K562 (cell line): ENCODE results near the gene SDCCAG8. TPM values are rescaled to one million over a fixed set of nuclear protein-coding genes. Genes with fewer than 3 reads are reported as not detected.

Experiments used
- ATAC-seq: fragments of 200-7000 bp; cut with Tn5 transposase; 3 replicates; pipeline ENCODE4 v1.9.1; 2020; ENCODE audit warnings: moderate library complexity
- BruUV-seq: library from RNA; stranded (reverse); fragments of 400-500 nt; replicated peaks from 2 replicates; lab custom pipeline; 2021; lab: Mats Ljungman, UMichigan
- CTCF ChIA-PET: fragments of 300-600 bp; formaldehyde crosslinking; extraction: SDS; loops from one replicate; lab custom pipeline; 2021; ENCODE audit warnings: low intra/inter-chr PET ratio; lab: Yijun Ruan, JAX
- POLR2A ChIA-PET: fragments of 300-600, 350-650 bp; sonication (Branson Sonifier 250); formaldehyde crosslinking; extraction: SDS; loops from one replicate; lab custom pipeline; 2021; ENCODE audit warnings: antibody characterized with exemption, inconsistent platforms; lab: Yijun Ruan, JAX
- DNase-seq, 4 experiments: peaks; one replicate each; pipeline versions ENCODE4 v3.0.0 to v3.0.0-alpha.2; 2011 to 2018; ENCODE audit warnings: low spot score in 3 of 4, mixed read lengths in 3 of 4; ENCODE audit errors: extremely low read depth in 1 of 4
- FAIRE-seq: peaks from 2 replicates; lab custom pipeline; 2011; peaks lifted over from hg19 to GRCh38; lab: Jason Lieb, UNC
- H2AFZ ChIP-seq: 2 replicates; pipeline ENCODE4 v1.6.0; 2011; ENCODE audit warnings: low read depth, low read length, control low read depth, inconsistent platforms
- H3K27ac ChIP-seq: fragments of 200-600 bp; 3 replicates; pipeline ENCODE4 v1.8.0; 2011; ENCODE audit warnings: low read depth, mild to moderate bottlenecking, control low read depth, inconsistent platforms, low read length, moderate library complexity, mixed read lengths; ENCODE audit errors: extremely low read depth
- H3K27me3 ChIP-seq, 2 experiments: fragments of 300-600 bp in 1 of 2; 2 replicates in 1 of 2; 3 replicates in 1 of 2; pipeline versions ENCODE4 v1.6.0 to v1.8.0; 2011; ENCODE audit warnings: inconsistent platforms in 2 of 2, low read length in 2 of 2, mild to moderate bottlenecking in 1 of 2, mixed read lengths in 1 of 2, moderate library complexity in 1 of 2; ENCODE audit not compliant: control insufficient read depth in 2 of 2, insufficient read depth in 2 of 2
- H3K36me3 ChIP-seq: fragments of 300-600 bp; 3 replicates; pipeline ENCODE4 v1.8.0; 2011; ENCODE audit warnings: mild to moderate bottlenecking, low read length, inconsistent platforms; ENCODE audit not compliant: control insufficient read depth, insufficient read depth
- H3K4me1 ChIP-seq, 2 experiments: fragments of 200-600 bp in 1 of 2; replicated peaks in 1 of 2; 2 replicates in 1 of 2; 3 replicates in 1 of 2; pipeline versions ENCODE4 v1.5.1 to v1.8.0; 2011; ENCODE audit warnings: inconsistent platforms in 2 of 2, low read length in 2 of 2, mild to moderate bottlenecking in 1 of 2, mixed read lengths in 1 of 2, moderate library complexity in 1 of 2; ENCODE audit not compliant: control insufficient read depth in 2 of 2, insufficient read depth in 2 of 2
- H3K4me2 ChIP-seq: 2 replicates; pipeline ENCODE4 v1.6.1; 2011; ENCODE audit warnings: low read length, control low read depth, inconsistent platforms, mixed read lengths; ENCODE audit not compliant: insufficient read depth
- H3K4me3 ChIP-seq: fragments of 200-600 bp; sonication (generic), shearing (Covaris generic); 2 replicates; pipeline ENCODE4 v1.5.1; 2016; ENCODE audit warnings: control low read depth, inconsistent platforms
- H3K79me2 ChIP-seq: fragments of 200-600 bp; 3 replicates; pipeline ENCODE4 v1.8.0; 2011; ENCODE audit warnings: low read length, inconsistent platforms; ENCODE audit not compliant: control insufficient read depth, insufficient read depth
- H3K9ac ChIP-seq, 2 experiments: 2 replicates each; pipeline versions ENCODE4 v1.6.0 to v1.6.1; 2011; ENCODE audit warnings: low read depth in 2 of 2, low read length in 2 of 2, control low read depth in 1 of 2, inconsistent platforms in 1 of 2, mild to moderate bottlenecking in 1 of 2, mixed read lengths in 1 of 2; ENCODE audit not compliant: insufficient read depth in 1 of 2
- H3K9me1 ChIP-seq: one replicate; pipeline ENCODE4 v1.6.0; 2011; ENCODE audit warnings: inconsistent platforms, mild to moderate bottlenecking, low read length, moderate library complexity; ENCODE audit not compliant: control insufficient read depth, insufficient read depth
- H3K9me3 ChIP-seq: replicated peaks from 2 replicates; pipeline ENCODE4 v1.5.1; 2011; ENCODE audit warnings: low read depth, low read length, inconsistent platforms; ENCODE audit not compliant: control insufficient read depth, insufficient read depth
- H4K20me1 ChIP-seq: replicated peaks from 2 replicates; pipeline ENCODE4 v1.6.1; 2011; ENCODE audit warnings: low read length, inconsistent platforms, mixed read lengths; ENCODE audit not compliant: control insufficient read depth, insufficient read depth
- CBX3 ChIP-seq, 2 experiments: IDR thresholded peaks; 1 replicate in 1 of 2; 2 replicates in 1 of 2; pipeline ENCODE4 v1.6.1; 2012; ENCODE audit warnings: inconsistent platforms in 2 of 2, low read length in 2 of 2, borderline replicate concordance in 1 of 2, control low read depth in 1 of 2
- CEBPG ChIP-seq, 3 experiments: fragments of 200-800 bp in 1 of 3; sonication (Bioruptor generic) in 1 of 3; sonication (generic) in 1 of 3; formaldehyde crosslinking in 1 of 3; IDR thresholded peaks in 2 of 3; conservative IDR thresholded peaks in 1 of 3; 2 replicates each; pipeline versions ENCODE4 v1.6.1 to v1.8.0; 2016 to 2022; ENCODE audit warnings: missing compliant biosample characterization in 2 of 3, missing genetic modification characterization in 2 of 3, mild to moderate bottlenecking in 1 of 3, missing genetic modification reagents in 1 of 3
- ERF ChIP-seq: fragments of 450-650 bp; formaldehyde crosslinking; IDR thresholded peaks from 2 replicates; pipeline ENCODE4 v1.4.0; 2020; ENCODE audit warnings: mild to moderate bottlenecking, mixed read lengths
- GATAD2A ChIP-seq: fragments of 450-650 bp; IDR thresholded peaks from 2 replicates; pipeline ENCODE4 v1.6.1; 2017
- MEF2A ChIP-seq: IDR thresholded peaks from 2 replicates; pipeline ENCODE4 v1.6.1; 2011; ENCODE audit warnings: low read depth, mild to moderate bottlenecking, low read length, moderate library complexity; ENCODE audit not compliant: control insufficient read depth
- SMARCE1 ChIP-seq: fragments of 450-650 bp; IDR thresholded peaks from 2 replicates; pipeline ENCODE4 v1.7.1; 2016; ENCODE audit warnings: mild to moderate bottlenecking
- TAF15 ChIP-seq: fragments of 200-400 bp; formaldehyde crosslinking; IDR thresholded peaks from 2 replicates; pipeline ENCODE4 v1.6.1; 2017; ENCODE audit warnings: mild to moderate bottlenecking, low read depth, low read length, moderate library complexity
- ZNF583 ChIP-seq: fragments of 250-450 bp; sonication (Bioruptor Pico); IDR thresholded peaks from 2 replicates; pipeline ENCODE4 v1.4.0; 2020
- ZNF707 ChIP-seq: fragments of 250-450 bp; sonication (Bioruptor Pico); conservative IDR thresholded peaks from 2 replicates; pipeline ENCODE4 v1.8.0; 2022; ENCODE audit warnings: inconsistent platforms, mild to moderate bottlenecking, moderate library complexity
- WGBS: fragments of 100-300 bp; shearing (Covaris generic); methylation state at CpG from one replicate; pipeline ENCODE4 v1.1.6; 2016; ENCODE audit warnings: low coverage, mixed read lengths; ENCODE audit not compliant: insufficient coverage; ENCODE audit errors: missing lambda C conversion rate; 5-methylcytosine and 5-hydroxymethylcytosine counted together
- in situ Hi-C: fragments of 300-500 bp; cut with MboI; formaldehyde crosslinking; loops from 4 replicates; pipeline ENCODE4 v1.15.0; 2018; ENCODE audit warnings: inconsistent platforms, mixed read lengths
- intact Hi-C: fragments of 100-400 bp; cut with micrococcal nuclease; formaldehyde crosslinking; loops from 2 replicates; pipeline ENCODE4 v1.14.2; 2022
- polyA plus RNA-seq, 8 experiments: library from polyadenylated mRNA; depleted of rRNA in 4 of 8; stranded (reverse) in 5 of 8; unstranded in 3 of 8; fragments of >200 nt; fragmentation: Nextera tagmentation in 2 of 8; fragmentation: Illumina TruSeq in 1 of 8; extraction: Ambion mirVana in 2 of 8; extraction: Trizol in 1 of 8; gene quantifications; 2 replicates each; pipeline versions ENCODE4 v1.2.1 to v1.2.3, GENCODE V29; 2011 to 2014; ENCODE audit warnings: inconsistent platforms in 1 of 8, missing spikeins in 1 of 8
- total RNA-seq, 7 experiments: library from RNA; depleted of rRNA in 6 of 7; stranded (reverse); fragments of >200 nt in 6 of 7; fragmentation: Illumina TruSeq in 2 of 7; extraction: Trizol in 2 of 7; gene quantifications; 2 replicates each; pipeline versions ENCODE4 v1.2.1 to v1.2.3, GENCODE V29; 2011 to 2021; ENCODE audit warnings: low replicate concordance in 1 of 7
- TF ChIP-seq, protein P1 (sequence below): fragments of 250-450 bp; sonication (Bioruptor Pico); IDR thresholded peaks from 2 replicates; pipeline ENCODE4 v1.4.0; 2020; ENCODE audit warnings: mild to moderate bottlenecking, moderate library complexity
- TF ChIP-seq, protein P2 (sequence below), 2 experiments: IDR thresholded peaks; 2 replicates each; pipeline ENCODE4 v1.6.1; 2011; ENCODE audit warnings: borderline replicate concordance in 1 of 2, control low read depth in 1 of 2, low read depth in 1 of 2, low read length in 1 of 2, mild to moderate bottlenecking in 1 of 2, mixed read lengths in 1 of 2, moderate library complexity in 1 of 2; ENCODE audit not compliant: insufficient read depth in 1 of 2, insufficient read length in 1 of 2, poor library complexity in 1 of 2, severe bottlenecking in 1 of 2; ENCODE audit errors: extremely low read depth in 1 of 2
- TF ChIP-seq, protein P3 (sequence below): sonication (generic); formaldehyde crosslinking; IDR thresholded peaks from 2 replicates; pipeline ENCODE4 v1.8.0; 2022; ENCODE audit warnings: mild to moderate bottlenecking, missing genetic modification reagents

The SDCCAG8 gene
- total and polyA plus RNA-seq, 9 of the 15 experiments (the other 6 are each of a cell fraction or from before 2014, with no cell fraction given), result 17.9 to 36.7 (median 25.4) TPM

DNA sequence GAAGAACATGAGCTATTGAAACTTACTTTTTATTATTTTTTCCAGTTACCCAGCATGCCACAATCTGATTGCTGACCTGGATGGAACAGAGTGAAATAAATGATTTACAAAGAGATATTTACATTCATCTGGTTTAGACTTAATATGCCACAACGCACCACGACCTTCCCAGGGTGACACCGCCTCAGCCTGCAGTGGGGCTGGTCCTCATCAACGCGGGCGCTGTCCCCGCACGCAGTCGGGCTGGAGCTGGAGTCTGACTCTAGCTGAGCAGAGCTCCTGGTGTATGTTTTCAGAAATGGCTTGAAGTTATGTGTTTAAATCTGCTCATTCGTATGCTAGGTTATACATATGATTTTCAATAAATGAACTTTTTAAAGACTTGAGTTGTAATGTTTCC, 243.9 kb downstream of the SDCCAG8 start:
- Histone ChIP-seq H3K9me3 (no peaks in the 10 kb centered on the region), H3K27ac (no peak overlapping the region), H3K4me2 (no peak overlapping the region), H2AFZ (no peak overlapping the region), H3K36me3 (no peaks in the 10 kb centered on the region), H3K27me3 (no peaks in the 10 kb centered on the region; a peak in 1 of 5 replicates)
- no peak for FAIRE-seq
- TF ChIP-seq, protein P1, sequence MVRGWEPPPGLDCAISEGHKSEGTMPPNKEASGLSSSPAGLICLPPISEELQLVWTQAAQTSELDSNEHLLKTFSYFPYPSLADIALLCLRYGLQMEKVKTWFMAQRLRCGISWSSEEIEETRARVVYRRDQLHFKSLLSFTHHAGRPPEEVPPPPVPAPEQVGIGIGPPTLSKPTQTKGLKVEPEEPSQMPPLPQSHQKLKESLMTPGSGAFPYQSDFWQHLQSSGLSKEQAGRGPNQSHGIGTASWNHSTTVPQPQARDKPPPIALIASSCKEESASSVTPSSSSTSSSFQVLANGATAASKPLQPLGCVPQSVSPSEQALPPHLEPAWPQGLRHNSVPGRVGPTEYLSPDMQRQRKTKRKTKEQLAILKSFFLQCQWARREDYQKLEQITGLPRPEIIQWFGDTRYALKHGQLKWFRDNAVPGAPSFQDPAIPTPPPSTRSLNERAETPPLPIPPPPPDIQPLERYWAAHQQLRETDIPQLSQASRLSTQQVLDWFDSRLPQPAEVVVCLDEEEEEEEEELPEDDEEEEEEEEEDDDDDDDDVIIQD (CRISPR knock-in tag), result no peak
- TF ChIP-seq, all 486 proteins: peak for 0
- DNase-seq (no peak), ATAC-seq (no peak)
- Histone ChIP-seq H3K79me2 (no peaks in the 10 kb centered on the region), H3K4me3 (no peak overlapping the region), H3K9ac (no peak overlapping the region), H4K20me1 (no peaks in the 10 kb centered on the region), H3K4me1 (peaks cover 0 to 13% of the 10 kb centered on the region in 2 experiments; a peak in 1 of 5 replicates), H3K9me1 (no peaks in the 10 kb centered on the region)
- in situ Hi-C loops (loop anchor here (25.0 kb wide), 1 partner anchor 763 kb away; no protein-coding TSS in a partner anchor), intact Hi-C loops (no loop called here)
- whole genome bisulfite sequencing, result 68% methylated on average over 10 of the region's 10 CpGs
- POLR2A ChIA-PET, result no interaction called here
- no TSS peak for BruUV-seq
- CTCF ChIA-PET, result no interaction called here

DNA sequence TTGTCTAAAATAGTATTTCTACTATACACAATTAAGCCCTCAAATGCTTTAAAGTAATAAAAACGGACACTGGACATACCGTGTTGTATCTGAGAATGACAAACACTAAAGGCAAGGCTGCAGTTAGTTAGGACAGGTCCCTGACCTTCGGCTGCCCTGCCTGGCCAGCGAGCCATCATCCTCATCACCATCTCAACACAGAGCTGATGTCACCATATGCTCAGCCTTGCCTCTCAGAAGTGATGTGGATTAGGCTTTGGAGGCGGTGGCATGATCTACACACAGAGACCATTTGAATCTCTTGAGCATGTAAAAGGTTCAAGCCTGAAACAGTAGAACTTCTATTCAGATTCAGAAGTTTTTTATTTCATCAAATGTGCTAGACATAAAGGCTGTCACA, 244.7 kb downstream of the SDCCAG8 start:
- intact Hi-C loops, result no loop called here
- H3K9ac ChIP-seq, result no peak overlapping the region
- no peak overlapping the region for H3K4me3 ChIP-seq
- no peak overlapping the region for H3K4me2 ChIP-seq
- WGBS, result 15% methylated on average over 5 of the region's 5 CpGs
- H4K20me1 ChIP-seq, result no peaks in the 10 kb centered on the region
- ChIA-PET CTCF (no interaction called here), POLR2A (no interaction called here)
- H3K27me3 ChIP-seq, result no peaks in the 10 kb centered on the region; a peak in 1 of 5 replicates
- no peak for ATAC-seq
- H3K27ac ChIP-seq, result no peak overlapping the region
- no peaks in the 10 kb centered on the region for H3K9me3 ChIP-seq
- no TSS peak for BruUV-seq
- no peaks in the 10 kb centered on the region for H3K79me2 ChIP-seq
- peaks cover 0 to 6% of the 10 kb centered on the region in 2 experiments; a peak in 1 of 5 replicates for H3K4me1 ChIP-seq
- no peaks in the 10 kb centered on the region for H3K36me3 ChIP-seq
- no peak for FAIRE-seq
- no peaks in the 10 kb centered on the region for H3K9me1 ChIP-seq
- DNase-seq, result no peak
- H2AFZ ChIP-seq, result no peak overlapping the region
- in situ Hi-C loops, result no loop called here
- TF ChIP-seq CBX3 (IDR thresholded peaks at IDR 0.05; ENCODE audit: borderline replicate concordance in 1 of 2, low read length in 2 of 2) (no peak), SMARCE1 (no peak), GATAD2A (no peak), ZNF707 (CRISPR knock-in tag) (no peak), CEBPG (CRISPR knock-in tag; IDR thresholded peaks at IDR 0.05) (no peak), CEBPG (tag; conservative IDR thresholded peaks at IDR 0.05 in 1 of 2, IDR thresholded peaks at IDR 0.05 in 1 of 2) (no peak), ZNF583 (CRISPR knock-in tag) (no peak), TAF15 (no peak), MEF2A (no peak), ERF (CRISPR knock-in tag) (no peak)
- TF ChIP-seq, protein P2, sequence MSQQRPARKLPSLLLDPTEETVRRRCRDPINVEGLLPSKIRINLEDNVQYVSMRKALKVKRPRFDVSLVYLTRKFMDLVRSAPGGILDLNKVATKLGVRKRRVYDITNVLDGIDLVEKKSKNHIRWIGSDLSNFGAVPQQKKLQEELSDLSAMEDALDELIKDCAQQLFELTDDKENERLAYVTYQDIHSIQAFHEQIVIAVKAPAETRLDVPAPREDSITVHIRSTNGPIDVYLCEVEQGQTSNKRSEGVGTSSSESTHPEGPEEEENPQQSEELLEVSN (IDR thresholded peaks at IDR 0.05; ENCODE audit: borderline replicate concordance in 1 of 2, extremely low read depth in 1 of 2, insufficient read depth in 1 of 2, insufficient read length in 1 of 2, low read depth in 1 of 2, low read length in 1 of 2, poor library complexity in 1 of 2, severe bottlenecking in 1 of 2), result no peak
- TF ChIP-seq, protein P3, sequence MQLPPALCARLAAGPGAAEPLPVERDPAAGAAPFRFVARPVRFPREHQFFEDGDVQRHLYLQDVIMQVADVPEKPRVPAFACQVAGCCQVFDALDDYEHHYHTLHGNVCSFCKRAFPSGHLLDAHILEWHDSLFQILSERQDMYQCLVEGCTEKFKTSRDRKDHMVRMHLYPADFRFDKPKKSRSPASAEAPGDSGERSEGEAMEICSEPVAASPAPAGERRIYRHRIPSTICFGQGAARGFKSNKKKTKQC (CRISPR knock-in tag), result no peak
